HEK293T (cell line): ENCODE measurements around the gene DNAH7.

Source experiments
- CTCF ChIA-PET: fragments of 350-600 bp; formaldehyde crosslinking; extraction: SDS; loops from one replicate; lab custom pipeline; 2021; ENCODE audit warnings: antibody characterized with exemption, inconsistent platforms; lab: Yijun Ruan, JAX
- POLR2A ChIA-PET: fragments of 350-600 bp; formaldehyde crosslinking; extraction: SDS; loops from one replicate; lab custom pipeline; 2020; ENCODE audit warnings: antibody characterized with exemption, inconsistent platforms; lab: Yijun Ruan, JAX
- DNase-seq: peaks from one replicate; pipeline ENCODE4 v3.0.0; 2012; ENCODE audit warnings: mixed read lengths; ENCODE audit errors: extremely low spot score
- ARNT ChIP-seq: fragments of 450-650 bp; IDR thresholded peaks from 2 replicates; pipeline ENCODE4 v1.6.1; 2017; ENCODE audit warnings: mild to moderate bottlenecking
- BHLHE40 ChIP-seq: fragments of 450-650 bp; IDR thresholded peaks from 2 replicates; pipeline ENCODE4 v1.6.1; 2016; ENCODE audit warnings: mild to moderate bottlenecking, moderate library complexity, borderline replicate concordance
- CTBP1 ChIP-seq: fragments of 450-650 bp; IDR thresholded peaks from 2 replicates; pipeline ENCODE4 v1.6.1; 2016; ENCODE audit warnings: borderline replicate concordance
- ELF4 ChIP-seq: fragments of 450-650 bp; IDR thresholded peaks from 2 replicates; pipeline ENCODE4 v1.6.1; 2017; ENCODE audit warnings: antibody characterized with exemption
- FOXA1 ChIP-seq: fragments of 450-650 bp; IDR thresholded peaks from 2 replicates; pipeline ENCODE4 v1.6.1; 2016; ENCODE audit warnings: mild to moderate bottlenecking
- FOXK2 ChIP-seq: fragments of 450-650 bp; IDR thresholded peaks from 2 replicates; pipeline ENCODE4 v1.6.1; 2016; ENCODE audit warnings: mild to moderate bottlenecking
- FOXM1 ChIP-seq: fragments of 450-650 bp; IDR thresholded peaks from 2 replicates; pipeline ENCODE4 v1.6.1; 2017; ENCODE audit warnings: mild to moderate bottlenecking, borderline replicate concordance
- HDGF ChIP-seq: fragments of 450-650 bp; IDR thresholded peaks from 2 replicates; pipeline ENCODE4 v1.6.1; 2017; ENCODE audit warnings: antibody characterized with exemption, borderline replicate concordance
- L3MBTL2 ChIP-seq: fragments of 450-650 bp; conservative IDR thresholded peaks from 2 replicates; pipeline ENCODE4 v1.6.1; 2016; ENCODE audit warnings: mild to moderate bottlenecking
- LEF1 ChIP-seq: fragments of 450-650 bp; IDR thresholded peaks from 2 replicates; pipeline ENCODE4 v1.6.1; 2017; ENCODE audit warnings: mild to moderate bottlenecking, borderline replicate concordance
- NFRKB ChIP-seq: fragments of 450-650 bp; IDR thresholded peaks from 2 replicates; pipeline ENCODE4 v1.6.1; 2016; ENCODE audit warnings: mild to moderate bottlenecking, moderate library complexity
- PKNOX1 ChIP-seq: fragments of 450-650 bp; IDR thresholded peaks from 2 replicates; pipeline ENCODE4 v1.6.1; 2016
- SP1 ChIP-seq: fragments of 450-650 bp; IDR thresholded peaks from 2 replicates; pipeline ENCODE4 v1.6.1; 2017
- SUZ12 ChIP-seq: fragments of 450-650 bp; IDR thresholded peaks from 2 replicates; pipeline ENCODE4 v1.6.1; 2016; ENCODE audit warnings: mild to moderate bottlenecking
- TARDBP ChIP-seq: fragments of 450-650 bp; IDR thresholded peaks from 2 replicates; pipeline ENCODE4 v1.6.1; 2016
- ZNF384 ChIP-seq: fragments of 450-650 bp; IDR thresholded peaks from 2 replicates; pipeline ENCODE4 v1.6.1; 2016

Gene DNAH7

GRCh38 chr2:195859513-195859912 is 209.1 kb downstream of the DNAH7 start:
- ChIA-PET POLR2A (no interaction called here), CTCF (no interaction called here)
- TF ChIP-seq FOXA1 (no peak), ARNT (no peak), CTBP1 (no peak), SUZ12 (no peak)
- no peak for DNase-seq

GRCh38 chr2:195857132-195857531 is 211.5 kb downstream of the DNAH7 start:
- ChIA-PET POLR2A (no interaction called here), CTCF (no interaction called here)
- DNase-seq = no peak
- TF ChIP-seq TARDBP = no peak
- no peak for TF ChIP-seq L3MBTL2
- no peak for TF ChIP-seq SUZ12
- TF ChIP-seq FOXA1 = no peak
- TF ChIP-seq NFRKB = no peak
- no peak for TF ChIP-seq SP1
- TF ChIP-seq PKNOX1 = no peak
- TF ChIP-seq ELF4 = no peak
- TF ChIP-seq CTBP1 = no peak
- no peak for TF ChIP-seq HDGF
- TF ChIP-seq LEF1 = no peak

GRCh38 chr2:195850764-195851163 is 217.9 kb downstream of the DNAH7 start:
- CTCF ChIA-PET = no interaction called here
- TF ChIP-seq LEF1 (no peak), NFRKB (no peak), ELF4 (no peak)
- POLR2A ChIA-PET = no interaction called here
- no peak for DNase-seq

GRCh38 chr2:195848119-195848899 is 220.3 kb downstream of the DNAH7 start:
- POLR2A ChIA-PET = no interaction called here
- CTCF ChIA-PET = no interaction called here
- DNase-seq = no peak
- TF ChIP-seq SUZ12 (no peak), ZNF384 (no peak), FOXK2 (no peak), FOXA1 (no peak), HDGF (no peak), L3MBTL2 (no peak), ELF4 (no peak), CTBP1 (no peak), FOXM1 (no peak), SP1 (no peak), PKNOX1 (no peak), TARDBP (no peak), ARNT (no peak)

- CTCF ChIA-PET = no interaction called here
- TF ChIP-seq HDGF = no peak
- no peak for TF ChIP-seq PKNOX1
- TF ChIP-seq SUZ12 = no peak
- TF ChIP-seq ARNT = no peak
- TF ChIP-seq BHLHE40 = no peak
- TF ChIP-seq FOXA1 = no peak
- TF ChIP-seq CTBP1 = no peak
- no peak for TF ChIP-seq TARDBP
- no peak for TF ChIP-seq FOXK2
- POLR2A ChIA-PET = no interaction called here
Observed at GRCh38 chr2:195842932-195843331, 225.7 kb downstream of the DNAH7 start.

GRCh38 chr2:195838002-195838401 is 230.6 kb downstream of the DNAH7 start:
- POLR2A ChIA-PET = no interaction called here
- TF ChIP-seq ELF4 = no peak
- TF ChIP-seq FOXM1 = no peak
- no peak for TF ChIP-seq HDGF
- TF ChIP-seq PKNOX1 = no peak
- no peak for TF ChIP-seq LEF1
- no peak for TF ChIP-seq ZNF384
- no peak for TF ChIP-seq FOXK2
- no peak for TF ChIP-seq NFRKB
- TF ChIP-seq L3MBTL2 = no peak
- TF ChIP-seq SP1 = no peak
- no peak for TF ChIP-seq TARDBP
- TF ChIP-seq SUZ12 = no peak
- no peak for TF ChIP-seq CTBP1
- TF ChIP-seq ARNT = no peak
- no peak for DNase-seq
- CTCF ChIA-PET = no interaction called here

More at GRCh38 chr2:195842932-195843331, 225.7 kb downstream of the DNAH7 start:
- DNase-seq = no peak

- CTCF ChIA-PET = no interaction called here
- DNase-seq = no peak
- POLR2A ChIA-PET = no interaction called here
- TF ChIP-seq NFRKB = no peak
- TF ChIP-seq CTBP1 = no peak
- TF ChIP-seq ZNF384 = no peak
- no peak for TF ChIP-seq ARNT
- no peak for TF ChIP-seq ELF4
- TF ChIP-seq FOXK2 = no peak
- no peak for TF ChIP-seq FOXA1
- TF ChIP-seq TARDBP = no peak
- no peak for TF ChIP-seq PKNOX1
- no peak for TF ChIP-seq L3MBTL2
- TF ChIP-seq LEF1 = no peak
- no peak for TF ChIP-seq HDGF
- TF ChIP-seq SUZ12 = no peak
- no peak for TF ChIP-seq FOXM1
- no peak for TF ChIP-seq BHLHE40
- TF ChIP-seq SP1 = no peak
Observed at GRCh38 chr2:195836002-195836401, 232.6 kb downstream of the DNAH7 start.
